HL-60 (cell line): Measurements from ENCODE around the gene TNFAIP1.

Source experiments
- DNase-seq, 2 experiments: peaks; one replicate each; pipeline ENCODE4 v3.0.0-alpha.2; 2010 to 2020; ENCODE audit warnings: low read depth in 1 of 2, low spot score in 1 of 2
- H3K27ac ChIP-seq: fragments of 250-450 bp; sonication (Bioruptor Pico); replicated peaks from 2 replicates; pipeline ENCODE4 v1.5.1; 2020; ENCODE audit warnings: mild to moderate bottlenecking, moderate library complexity
- H3K27me3 ChIP-seq: fragments of 250-450 bp; sonication (Bioruptor Pico); 2 replicates; pipeline ENCODE4 v1.5.1; 2021; ENCODE audit warnings: mild to moderate bottlenecking, moderate library complexity; ENCODE audit not compliant: insufficient read depth, poor library complexity, severe bottlenecking
- H3K4me3 ChIP-seq: replicated peaks from 2 replicates; pipeline ENCODE4 v1.5.1; 2011; ENCODE audit warnings: mild to moderate bottlenecking, control low read depth, low read length; ENCODE audit not compliant: insufficient read depth
- CTCF ChIP-seq: IDR thresholded peaks from one replicate; pipeline ENCODE4 v1.5.1; 2011; ENCODE audit warnings: low read length, control low read depth, inconsistent platforms; ENCODE audit not compliant: insufficient read depth
- GABPA ChIP-seq: IDR thresholded peaks from 2 replicates; pipeline ENCODE4 v1.6.1; 2012; ENCODE audit warnings: low read depth
- POLR2AphosphoS5 ChIP-seq: IDR thresholded peaks from 2 replicates; pipeline ENCODE4 v1.6.1; 2012; ENCODE audit warnings: low read depth
- REST ChIP-seq: IDR thresholded peaks from 2 replicates; pipeline ENCODE4 v1.6.1; 2012; ENCODE audit warnings: low read depth; ENCODE audit not compliant: insufficient replicate concordance
- SPI1 ChIP-seq: IDR thresholded peaks from 2 replicates; pipeline ENCODE4 v1.6.1; 2012; ENCODE audit warnings: low read depth, mild to moderate bottlenecking, borderline replicate concordance

The TNFAIP1 gene

DNA sequence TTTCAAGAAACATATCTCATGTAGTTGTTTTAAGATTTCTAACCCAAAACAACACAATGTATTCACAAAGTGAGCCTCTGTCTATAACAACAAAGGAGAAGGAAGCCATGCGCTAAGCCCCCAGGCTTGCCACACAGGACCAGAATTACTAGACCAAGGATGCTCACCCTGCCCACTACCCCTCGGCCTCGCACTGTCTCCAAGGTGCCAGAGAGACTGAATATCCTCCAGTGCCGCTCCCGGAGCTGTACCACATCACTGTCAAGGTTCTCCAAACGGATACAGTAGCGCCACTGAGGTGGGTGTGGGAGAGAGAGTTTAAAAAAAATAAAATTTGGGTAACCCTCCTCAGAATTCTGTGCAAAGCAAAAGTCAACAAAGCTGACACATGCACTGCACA, 14.7 kb downstream of the TNFAIP1 start:
- TF ChIP-seq GABPA (no peak), REST (no peak), CTCF (no peak), POLR2AphosphoS5 (no peak), SPI1 (no peak)
- Histone ChIP-seq H3K27me3 (no peaks in the 10 kb centered on the region), H3K27ac (no peak overlapping the region), H3K4me3 (no peak overlapping the region)
- no peak for DNase-seq

DNA sequence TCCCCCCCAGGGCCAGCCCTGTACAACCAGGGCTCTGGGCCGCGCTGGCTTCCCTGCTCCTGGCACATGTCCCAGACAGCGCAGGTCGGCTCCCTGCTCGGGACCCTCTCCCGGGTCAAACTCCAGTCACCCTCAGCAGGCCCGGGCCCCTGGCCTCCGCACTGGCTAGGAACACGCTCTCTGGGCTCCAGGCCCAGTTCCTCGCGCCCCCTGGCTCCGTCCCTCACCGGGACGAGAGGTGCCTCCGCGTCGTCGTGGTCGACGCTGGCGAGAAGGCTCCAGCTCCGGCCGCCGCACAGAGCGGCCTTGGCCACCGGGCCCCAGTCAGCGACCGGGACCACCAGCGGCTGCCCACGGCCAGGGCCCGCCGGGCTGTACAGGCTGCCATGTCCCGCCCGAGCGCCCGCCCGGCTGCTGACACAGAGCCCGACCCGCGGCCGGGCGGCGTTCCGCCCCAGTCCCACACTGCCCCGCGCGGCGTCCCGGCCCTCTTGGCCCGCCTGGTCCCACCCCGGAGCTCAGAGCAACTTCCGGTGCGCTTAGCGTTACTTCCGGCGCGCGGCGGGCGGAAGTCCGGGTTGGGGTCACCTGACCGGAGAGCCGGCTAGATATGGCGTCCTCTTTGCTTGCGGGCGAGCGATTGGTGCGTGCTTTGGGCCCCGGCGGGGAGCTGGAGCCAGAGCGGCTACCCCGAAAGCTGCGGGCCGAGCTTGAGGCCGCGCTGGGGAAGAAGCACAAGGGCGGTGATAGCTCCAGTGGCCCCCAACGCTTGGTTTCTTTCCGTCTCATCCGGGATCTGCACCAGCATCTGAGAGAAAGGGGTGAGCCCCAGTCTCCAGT, 21.7 kb downstream of the TNFAIP1 start, which contains the start of gene POLDIP2:
TSS of gene POLDIP2 (minus strand) at position 467 of the 840 bp plus-strand sequence. CDS start at position 388, 79 bp downstream.
- TF ChIP-seq REST (peak; percentile 58), GABPA (peak; percentile 99), SPI1 (peak; percentile 69), CTCF (no peak), POLR2AphosphoS5 (peak; percentile 86)
- peak; percentile 84 to 95 for DNase-seq
- peak within 1 kb of the TSS; percentile 86 for H3K27ac ChIP-seq
- no peaks in the 10 kb centered on the region for H3K27me3 ChIP-seq
- peak within 1 kb of the TSS; percentile 91 for H3K4me3 ChIP-seq

DNA sequence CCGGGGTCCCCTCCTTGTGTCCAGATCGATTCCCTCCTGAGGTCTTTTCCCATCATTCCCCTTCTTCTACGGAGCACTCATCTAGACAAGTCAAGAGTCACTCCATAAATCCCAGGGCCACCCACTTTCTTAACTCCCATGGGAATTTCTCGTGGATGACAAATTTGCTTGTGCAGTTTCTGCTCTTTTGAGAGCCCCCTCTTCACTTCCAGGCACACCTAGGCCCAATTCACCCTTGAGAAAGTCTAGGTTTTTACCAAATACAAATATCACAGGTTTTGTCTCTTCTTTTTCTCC, 22.3 kb downstream of the TNFAIP1 start:
- H3K4me3 ChIP-seq, result peak overlapping the region; percentile 70
- TF ChIP-seq POLR2AphosphoS5 (no peak), GABPA (no peak), SPI1 (no peak), CTCF (no peak), REST (no peak)
- H3K27ac ChIP-seq, result peak overlapping the region; percentile 86
- no peaks in the 10 kb centered on the region for H3K27me3 ChIP-seq
- DNase-seq, result no peak
